GM12872 (cell line): ENCODE measurements around the gene RIN3.
A peak's percentile ranks its signal among the peaks of the same experiment; 100 is the strongest.

Experiments used
- CTCF ChIP-seq: IDR thresholded peaks from 3 replicates; pipeline ENCODE4 v1.5.1; 2011; ENCODE audit warnings: low read depth, mild to moderate bottlenecking, low read length, moderate library complexity; ENCODE audit not compliant: insufficient read depth

The RIN3 gene

GRCh38 chr14:92556863-92557543 lies 43.4 kb downstream of the RIN3 start:
- TF ChIP-seq CTCF: no peak

GRCh38 chr14:92557544-92557912 lies 43.9 kb downstream of the RIN3 start:
- no peak for TF ChIP-seq CTCF

- peak; percentile 25; the same call in 1 of the 3 replicates for TF ChIP-seq CTCF
Observed at GRCh38 chr14:92558319-92558718, 44.7 kb downstream of the RIN3 start.

GRCh38 chr14:92559486-92559885 lies 45.9 kb downstream of the RIN3 start:
- TF ChIP-seq CTCF: no peak

GRCh38 chr14:92560106-92560865 lies 46.7 kb downstream of the RIN3 start:
- no peak for TF ChIP-seq CTCF

- TF ChIP-seq CTCF: no peak
Observed at GRCh38 chr14:92561906-92562479, 48.4 kb downstream of the RIN3 start.

- no peak for TF ChIP-seq CTCF
Observed at GRCh38 chr14:92563359-92563758, 49.8 kb downstream of the RIN3 start.
